HG03025 (cell line): Measurements from ENCODE around the gene ZNF536.
"Not testable (repeated sequence)": the region's sequence is repeated elsewhere in the genome, so short reads cannot be mapped to it uniquely, and the experiment has no call there.

Experiments used
- ATAC-seq: cut with Tn5 transposase; IDR thresholded peaks from one replicate; pipeline ENCODE4 v1.9.1; 2021; ENCODE audit warnings: mild to moderate bottlenecking, moderate library complexity; ENCODE audit not compliant: unreplicated experiment, low FRiP score

Gene ZNF536

DNA sequence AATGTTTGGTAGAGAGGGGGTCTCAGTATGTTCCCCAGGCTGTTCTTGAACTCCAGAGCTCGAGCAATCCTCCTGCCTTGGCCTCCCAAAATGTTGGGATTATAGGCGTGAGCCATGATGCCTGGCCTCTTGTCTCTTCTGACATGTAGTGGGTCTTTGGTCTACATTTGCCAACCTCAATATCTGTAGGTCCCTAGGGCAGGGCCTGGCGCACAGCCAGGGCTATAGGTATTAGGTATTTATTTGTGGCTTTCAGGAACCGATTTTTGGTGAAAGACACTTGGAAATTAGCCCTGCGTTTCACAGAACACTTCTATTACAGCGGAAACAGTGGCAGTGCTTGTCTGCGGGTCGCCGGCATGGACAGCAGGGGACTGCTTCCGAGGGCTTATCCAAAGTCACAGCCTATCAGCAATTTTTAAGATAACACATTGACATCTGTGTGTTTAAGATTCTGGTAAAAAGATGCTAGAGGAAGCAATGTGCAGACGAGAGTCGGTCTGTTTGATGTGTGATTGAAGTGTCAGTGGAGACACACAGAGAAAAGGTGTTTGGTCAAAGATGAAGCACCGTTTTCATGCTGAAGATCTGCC, 14.5 kb downstream of the ZNF536 start:
- no peak for ATAC-seq

DNA sequence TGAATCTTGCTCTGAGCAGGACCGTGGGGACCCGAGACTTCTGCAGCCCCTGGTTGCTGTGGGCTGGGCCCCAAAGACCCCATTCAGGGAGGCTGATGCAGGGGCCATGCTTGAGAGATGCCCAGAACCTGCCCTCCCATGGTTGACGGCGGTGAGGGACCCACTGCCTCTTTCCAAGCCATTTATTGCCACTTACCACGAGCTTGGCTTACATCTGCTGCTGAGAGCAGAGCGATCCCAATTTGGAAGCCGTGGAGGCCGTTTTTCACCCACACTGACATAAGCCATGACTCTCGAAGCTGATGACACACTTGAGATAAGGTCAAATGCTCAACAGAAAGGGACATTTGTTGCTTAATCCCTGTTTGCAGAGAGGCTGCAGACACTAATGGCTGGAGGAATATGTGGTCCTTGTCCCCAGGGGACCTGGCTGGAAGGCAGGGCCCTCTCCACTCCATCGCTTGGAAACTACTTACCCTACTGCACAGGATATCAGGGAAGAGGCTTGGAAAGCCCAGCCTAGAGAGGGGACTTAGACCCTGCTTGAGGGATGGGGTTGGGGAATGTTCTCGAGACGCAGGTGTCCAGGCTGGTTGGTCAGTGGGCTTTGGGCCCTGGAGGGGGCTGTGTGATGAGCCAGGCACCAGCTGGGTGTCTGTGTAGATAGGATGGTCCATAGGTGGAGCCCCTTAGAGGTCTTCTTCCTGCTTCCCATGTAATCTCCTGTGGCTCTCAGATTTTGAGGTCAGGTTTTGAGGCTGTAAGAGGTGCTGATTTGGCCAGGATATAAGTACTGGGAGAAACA, 15.3 kb downstream of the ZNF536 start:
- no peak for ATAC-seq

- no peak for ATAC-seq
Observed at GRCh38 chr19:30388327-30388726, 16.1 kb downstream of the ZNF536 start.

- ATAC-seq = no peak
Observed at GRCh38 chr19:30388819-30389218, 16.6 kb downstream of the ZNF536 start.

- ATAC-seq = no peak
Observed at GRCh38 chr19:30390356-30390988, 18.3 kb downstream of the ZNF536 start.

DNA sequence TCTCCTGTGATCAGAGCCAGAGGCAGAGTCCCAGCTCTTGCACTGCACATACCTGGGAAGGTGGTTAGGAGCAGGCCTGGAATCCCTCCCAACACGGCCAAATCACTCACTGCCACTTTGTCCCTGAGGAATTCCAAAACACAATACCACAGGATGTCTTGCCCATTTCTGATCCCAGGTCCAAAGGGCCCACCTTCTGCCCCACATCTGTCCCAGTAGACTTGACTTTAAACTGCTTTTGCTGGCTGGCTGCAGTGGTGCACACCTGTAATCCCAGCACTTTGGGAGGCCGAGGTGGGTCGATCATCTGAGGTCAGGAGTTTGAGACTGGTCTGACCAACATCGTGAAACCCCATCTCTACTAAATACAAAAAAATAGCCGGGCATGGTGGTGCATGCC, 18.9 kb downstream of the ZNF536 start:
- ATAC-seq = no peak

GRCh38 chr19:30391554-30392551, 19.7 kb downstream of the ZNF536 start:
- no peak for ATAC-seq

GRCh38 chr19:30393046-30393445, 20.9 kb downstream of the ZNF536 start:
- no peak for ATAC-seq

DNA sequence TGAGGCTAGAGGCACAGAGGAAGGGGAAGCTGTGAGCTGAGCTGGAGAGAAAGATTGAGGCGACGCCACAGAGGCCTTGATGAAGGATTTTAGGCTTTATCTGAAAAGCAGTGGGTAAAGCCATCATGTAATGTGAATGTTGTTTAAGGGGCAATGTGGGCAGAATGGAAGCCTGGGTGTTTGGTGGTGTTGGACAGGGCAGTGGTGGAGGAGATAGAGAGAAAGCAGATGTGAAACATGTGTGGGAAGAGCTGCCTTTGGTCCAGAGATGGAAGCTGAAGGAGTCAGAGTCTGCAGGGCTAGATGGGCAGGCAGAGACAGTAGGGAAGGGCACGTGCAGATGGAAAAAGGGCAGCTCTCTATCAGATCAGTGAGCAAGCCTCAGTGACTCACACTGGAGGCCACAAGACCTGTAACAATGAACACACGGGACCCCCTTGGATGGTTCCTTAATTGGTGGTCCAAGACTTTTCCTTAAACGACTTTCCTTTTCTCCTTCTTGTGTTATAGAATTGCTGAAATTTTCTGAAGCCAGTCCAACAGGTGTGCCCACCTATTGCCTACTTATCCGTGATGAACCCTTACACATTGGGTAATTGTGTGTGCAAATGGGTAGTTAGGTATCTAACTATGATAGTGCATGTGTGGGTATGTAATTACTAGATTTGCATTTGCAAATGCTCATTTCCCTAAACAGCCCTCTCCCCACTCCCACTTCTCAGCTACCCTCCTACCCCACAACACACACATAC, 21.7 kb downstream of the ZNF536 start:
- no peak for ATAC-seq

- ATAC-seq = no peak
Observed at GRCh38 chr19:30394481-30395151, 22.4 kb downstream of the ZNF536 start.

- ATAC-seq = no peak
Observed at GRCh38 chr19:30395283-30395682, 23.1 kb downstream of the ZNF536 start.

DNA sequence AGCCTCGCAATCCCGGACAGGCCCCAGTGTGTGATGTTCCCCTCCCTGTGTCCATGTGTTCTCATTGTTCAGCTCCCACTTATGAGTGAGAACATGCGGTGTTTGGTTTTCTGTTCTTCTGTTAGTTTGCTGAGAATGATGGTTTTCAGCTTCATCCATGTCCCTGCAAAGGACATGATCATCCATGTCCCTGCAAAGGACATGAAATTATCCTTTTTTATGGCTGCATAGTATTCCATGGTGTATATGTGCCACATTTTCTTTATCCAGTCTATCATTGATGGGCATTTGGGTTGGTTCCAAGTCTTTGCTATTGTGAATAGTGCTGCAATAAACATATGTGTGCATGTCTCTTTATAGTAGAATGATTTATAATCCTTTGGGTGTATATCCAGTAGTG, 26.4 kb downstream of the ZNF536 start:
- not testable (repeated sequence) for ATAC-seq

DNA sequence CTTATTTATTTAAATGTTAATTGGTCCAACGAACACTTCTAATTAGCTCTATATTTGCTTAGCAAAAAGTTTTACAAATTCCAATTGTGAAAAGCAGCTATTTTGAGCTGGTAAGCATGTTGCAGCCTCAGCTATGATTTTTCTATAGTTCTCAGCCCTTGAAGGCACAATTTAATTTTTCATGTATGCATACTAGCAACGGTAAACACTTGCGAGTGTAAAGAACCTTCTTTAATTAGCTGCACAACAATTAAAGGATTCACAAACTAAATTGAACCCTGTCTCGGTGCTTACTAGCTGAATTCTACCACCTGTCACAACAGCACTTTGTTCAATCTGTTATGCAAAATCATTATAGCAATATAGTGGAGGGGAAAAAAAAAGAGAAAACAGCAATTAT, 29.8 kb downstream of the ZNF536 start:
- no peak for ATAC-seq

- no peak for ATAC-seq
Observed at GRCh38 chr19:30402436-30403202, 30.4 kb downstream of the ZNF536 start.

DNA sequence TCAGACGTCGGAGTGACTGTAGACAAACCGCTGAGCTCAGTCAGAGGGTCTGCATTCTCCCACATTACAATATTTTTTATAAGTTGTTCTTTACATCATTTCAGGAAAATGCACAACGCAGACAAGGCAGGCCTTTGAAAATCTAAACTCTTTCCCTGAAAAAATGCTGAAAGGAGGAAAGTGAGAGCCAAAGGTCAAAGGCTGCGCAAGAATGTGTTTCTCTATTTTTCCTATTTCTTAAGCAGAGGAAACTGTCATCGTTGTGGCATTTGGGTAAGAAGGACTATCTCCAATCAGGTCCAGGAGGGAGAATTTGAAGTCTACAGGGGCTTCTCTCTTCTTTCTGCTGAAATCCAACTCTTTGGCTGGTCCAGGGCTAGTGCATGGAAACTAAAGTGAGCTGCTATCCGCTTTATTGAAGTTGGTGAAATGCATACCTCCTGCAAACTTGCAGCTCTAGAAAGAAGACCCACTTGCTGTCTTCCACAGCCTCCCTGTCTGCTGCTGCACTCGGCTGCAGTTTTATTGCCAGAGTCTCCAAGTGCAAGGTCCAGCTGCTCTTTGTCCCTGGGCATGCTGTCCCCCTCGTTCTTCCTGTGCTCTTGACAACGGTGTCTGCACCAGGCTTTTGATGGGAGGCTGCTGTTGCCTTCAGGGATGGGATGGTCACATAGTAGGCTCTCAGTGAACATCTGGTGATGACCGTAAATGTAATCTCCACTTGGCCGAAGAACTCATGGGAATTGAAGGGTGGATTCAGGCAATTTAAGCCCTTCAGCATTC, 31.2 kb downstream of the ZNF536 start:
- ATAC-seq = no peak

DNA sequence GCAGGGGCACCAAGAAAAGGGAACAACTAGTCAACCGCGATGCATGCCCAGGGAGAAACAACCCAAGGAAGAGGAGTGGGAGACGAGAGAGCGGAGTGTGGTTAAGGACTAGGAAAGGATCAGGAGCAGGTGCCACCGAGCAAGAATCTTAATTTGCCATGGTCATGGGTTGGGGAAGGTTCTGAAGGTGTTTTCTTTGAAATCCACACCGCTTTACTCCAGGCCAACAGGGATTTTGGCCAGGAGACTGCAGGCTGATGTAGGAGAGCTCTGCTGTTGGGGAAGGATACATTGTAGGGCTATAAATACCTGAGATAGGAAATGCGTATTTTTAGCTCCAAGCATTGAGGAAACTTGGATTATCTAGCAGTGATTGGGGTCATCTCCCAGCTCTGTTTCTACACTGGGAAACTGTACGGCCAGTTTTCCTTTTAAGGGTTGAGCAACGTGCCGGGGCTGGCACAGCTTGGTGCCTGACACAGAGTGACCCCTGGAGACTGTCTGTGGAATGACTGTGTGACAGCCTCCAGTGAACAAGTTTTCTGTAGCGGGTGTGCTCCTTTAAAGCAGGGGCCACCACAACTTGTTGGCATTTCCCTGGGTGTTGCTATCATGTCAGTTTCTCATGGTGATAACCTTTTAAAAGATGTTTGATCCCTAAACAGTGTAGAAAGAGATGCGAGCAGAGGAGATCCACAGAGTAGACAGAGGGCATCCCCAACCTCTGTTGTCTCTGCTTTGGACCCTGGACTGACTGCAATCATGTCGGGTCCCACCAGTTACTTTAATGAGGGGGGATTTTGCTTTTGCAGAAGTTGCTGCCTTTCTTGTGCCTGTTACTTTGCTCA, 34.3 kb downstream of the ZNF536 start:
- no peak for ATAC-seq
